ENCODE results near the gene KIFC1. TPM values are rescaled to one million over a fixed set of nuclear protein-coding genes. Genes with fewer than 3 reads are reported as not detected.

KIFC1 gene
- total RNA-seq, 1 experiment from 2014 or later, result 81.8 TPM

DNA sequence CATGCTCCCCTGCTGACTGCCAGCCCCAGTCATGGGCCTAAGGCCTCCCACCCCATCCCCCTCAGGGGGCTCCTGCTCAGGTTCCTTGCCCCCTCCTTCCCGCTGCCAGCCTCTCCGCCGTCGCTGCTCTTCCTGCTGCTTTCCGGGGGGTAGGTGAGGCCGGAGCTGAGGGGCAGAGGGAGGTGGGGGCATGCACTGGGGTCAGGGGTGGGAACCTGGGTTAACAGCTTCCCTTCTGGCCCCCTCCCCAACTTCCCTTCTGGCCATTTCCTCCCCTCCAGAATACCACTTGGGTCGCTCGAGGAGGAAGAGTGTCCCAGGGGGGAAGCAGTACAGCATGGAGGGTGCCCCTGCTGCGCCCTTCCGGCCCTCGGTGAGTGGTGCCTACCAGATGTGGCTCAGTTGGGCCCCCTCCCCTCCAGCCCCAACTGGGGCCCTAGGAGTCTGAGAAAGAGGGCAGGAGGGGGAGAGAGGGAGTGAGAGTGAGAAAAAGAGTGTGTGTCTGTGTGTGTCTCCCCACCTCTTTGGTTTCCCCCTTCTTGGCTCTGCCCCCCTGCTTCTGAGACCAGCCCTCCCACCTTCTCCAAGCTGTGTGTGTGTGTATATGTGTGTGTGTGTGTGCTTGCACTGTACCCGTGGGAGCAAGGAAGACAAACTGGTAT is 40.4 kb downstream of the KIFC1 start:
- intact Hi-C loops (cut with micrococcal nuclease; ENCODE audit: unreplicated experiment) (no loop called here), in situ Hi-C loops (cut with HindIII; ENCODE audit: low pct_unique_long_range_greater_than_20kb, low sequenced_read_pairs) (no loop called here)
- Histone ChIP-seq H3K4me3 (ENCODE audit: low read depth in 2 of 2, low read length in 2 of 2) (no peak overlapping the region), H3K36me3 (ENCODE audit: control insufficient read depth, insufficient read depth, low read length) (peaks cover 5% of the 10 kb centered on the region; the same call in 1 of the 2 replicates), H3K9me3 (ENCODE audit: control insufficient read depth, insufficient read depth, low read depth, low read length) (no peaks in the 10 kb centered on the region), H3K27ac (ENCODE audit: low read length) (no peak overlapping the region), H3K4me1 (ENCODE audit: control insufficient read depth, insufficient read depth, low read length) (peaks cover 32% of the 10 kb centered on the region), H3K27me3 (ENCODE audit: control insufficient read depth, insufficient read depth, low read length) (no peaks in the 10 kb centered on the region)
- TF ChIP-seq, protein P1, sequence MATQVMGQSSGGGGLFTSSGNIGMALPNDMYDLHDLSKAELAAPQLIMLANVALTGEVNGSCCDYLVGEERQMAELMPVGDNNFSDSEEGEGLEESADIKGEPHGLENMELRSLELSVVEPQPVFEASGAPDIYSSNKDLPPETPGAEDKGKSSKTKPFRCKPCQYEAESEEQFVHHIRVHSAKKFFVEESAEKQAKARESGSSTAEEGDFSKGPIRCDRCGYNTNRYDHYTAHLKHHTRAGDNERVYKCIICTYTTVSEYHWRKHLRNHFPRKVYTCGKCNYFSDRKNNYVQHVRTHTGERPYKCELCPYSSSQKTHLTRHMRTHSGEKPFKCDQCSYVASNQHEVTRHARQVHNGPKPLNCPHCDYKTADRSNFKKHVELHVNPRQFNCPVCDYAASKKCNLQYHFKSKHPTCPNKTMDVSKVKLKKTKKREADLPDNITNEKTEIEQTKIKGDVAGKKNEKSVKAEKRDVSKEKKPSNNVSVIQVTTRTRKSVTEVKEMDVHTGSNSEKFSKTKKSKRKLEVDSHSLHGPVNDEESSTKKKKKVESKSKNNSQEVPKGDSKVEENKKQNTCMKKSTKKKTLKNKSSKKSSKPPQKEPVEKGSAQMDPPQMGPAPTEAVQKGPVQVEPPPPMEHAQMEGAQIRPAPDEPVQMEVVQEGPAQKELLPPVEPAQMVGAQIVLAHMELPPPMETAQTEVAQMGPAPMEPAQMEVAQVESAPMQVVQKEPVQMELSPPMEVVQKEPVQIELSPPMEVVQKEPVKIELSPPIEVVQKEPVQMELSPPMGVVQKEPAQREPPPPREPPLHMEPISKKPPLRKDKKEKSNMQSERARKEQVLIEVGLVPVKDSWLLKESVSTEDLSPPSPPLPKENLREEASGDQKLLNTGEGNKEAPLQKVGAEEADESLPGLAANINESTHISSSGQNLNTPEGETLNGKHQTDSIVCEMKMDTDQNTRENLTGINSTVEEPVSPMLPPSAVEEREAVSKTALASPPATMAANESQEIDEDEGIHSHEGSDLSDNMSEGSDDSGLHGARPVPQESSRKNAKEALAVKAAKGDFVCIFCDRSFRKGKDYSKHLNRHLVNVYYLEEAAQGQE (IDR thresholded peaks at IDR 0.05; ENCODE audit: insufficient read depth in 1 of 2, low read depth in 2 of 2, low read length in 1 of 2), result no peak
- TF ChIP-seq SIN3A (IDR thresholded peaks at IDR 0.05; ENCODE audit: borderline replicate concordance, insufficient read depth, low read depth, low read length) (no peak), POLR2AphosphoS5 (IDR thresholded peaks at IDR 0.05; ENCODE audit: low read depth, low read length) (no peak), TCF7L2 (IDR thresholded peaks at IDR 0.05; ENCODE audit: low read depth, low read length) (no peak)
- TF ChIP-seq, protein P2, sequence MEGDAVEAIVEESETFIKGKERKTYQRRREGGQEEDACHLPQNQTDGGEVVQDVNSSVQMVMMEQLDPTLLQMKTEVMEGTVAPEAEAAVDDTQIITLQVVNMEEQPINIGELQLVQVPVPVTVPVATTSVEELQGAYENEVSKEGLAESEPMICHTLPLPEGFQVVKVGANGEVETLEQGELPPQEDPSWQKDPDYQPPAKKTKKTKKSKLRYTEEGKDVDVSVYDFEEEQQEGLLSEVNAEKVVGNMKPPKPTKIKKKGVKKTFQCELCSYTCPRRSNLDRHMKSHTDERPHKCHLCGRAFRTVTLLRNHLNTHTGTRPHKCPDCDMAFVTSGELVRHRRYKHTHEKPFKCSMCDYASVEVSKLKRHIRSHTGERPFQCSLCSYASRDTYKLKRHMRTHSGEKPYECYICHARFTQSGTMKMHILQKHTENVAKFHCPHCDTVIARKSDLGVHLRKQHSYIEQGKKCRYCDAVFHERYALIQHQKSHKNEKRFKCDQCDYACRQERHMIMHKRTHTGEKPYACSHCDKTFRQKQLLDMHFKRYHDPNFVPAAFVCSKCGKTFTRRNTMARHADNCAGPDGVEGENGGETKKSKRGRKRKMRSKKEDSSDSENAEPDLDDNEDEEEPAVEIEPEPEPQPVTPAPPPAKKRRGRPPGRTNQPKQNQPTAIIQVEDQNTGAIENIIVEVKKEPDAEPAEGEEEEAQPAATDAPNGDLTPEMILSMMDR (IDR thresholded peaks at IDR 0.05), result no peak
- ATAC-seq, result no peak
- ChIA-PET CTCF (no interaction called here), POLR2A (no interaction called here)
- DNase-seq (ENCODE audit: low read depth, low spot score), result no peak
- no TSS peak for BruUV-seq (replicated peaks)

DNA sequence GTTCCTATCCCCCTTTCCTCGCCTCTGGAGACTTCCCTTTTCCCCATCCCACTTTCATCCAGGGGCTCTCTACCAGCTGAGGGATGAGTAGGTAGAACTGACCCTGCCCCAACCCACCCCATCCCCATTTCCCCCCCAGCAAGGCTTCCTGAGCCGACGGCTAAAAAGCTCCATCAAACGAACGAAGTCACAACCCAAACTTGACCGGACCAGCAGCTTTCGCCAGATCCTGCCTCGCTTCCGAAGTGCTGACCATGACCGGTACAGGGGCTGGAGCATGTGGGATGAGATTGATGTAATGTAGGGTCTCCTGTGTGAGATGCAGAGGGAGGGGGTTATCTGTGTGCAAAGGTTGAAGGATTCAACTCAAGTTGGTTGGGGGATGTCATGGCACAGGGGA is 40.9 kb downstream of the KIFC1 start:
- Histone ChIP-seq H3K27me3 (ENCODE audit: control insufficient read depth, insufficient read depth, low read length) (no peaks in the 10 kb centered on the region), H3K9me3 (ENCODE audit: control insufficient read depth, insufficient read depth, low read depth, low read length) (no peaks in the 10 kb centered on the region), H3K36me3 (ENCODE audit: control insufficient read depth, insufficient read depth, low read length) (peaks cover 5% of the 10 kb centered on the region; the same call in 1 of the 2 replicates), H3K27ac (ENCODE audit: low read length) (no peak overlapping the region), H3K4me3 (ENCODE audit: low read depth in 2 of 2, low read length in 2 of 2) (no peak overlapping the region), H3K4me1 (ENCODE audit: control insufficient read depth, insufficient read depth, low read length) (peaks cover 28% of the 10 kb centered on the region)
- intact Hi-C loops (cut with micrococcal nuclease; ENCODE audit: unreplicated experiment), result no loop called here
- CTCF ChIA-PET, result no interaction called here
- no peak for DNase-seq (ENCODE audit: low read depth, low spot score)
- in situ Hi-C loops (cut with HindIII; ENCODE audit: low pct_unique_long_range_greater_than_20kb, low sequenced_read_pairs), result no loop called here
- no TSS peak for BruUV-seq (replicated peaks)
- POLR2A ChIA-PET, result no interaction called here
- ATAC-seq, result no peak
- TF ChIP-seq TCF7L2 (IDR thresholded peaks at IDR 0.05; ENCODE audit: low read depth, low read length), result no peak

DNA sequence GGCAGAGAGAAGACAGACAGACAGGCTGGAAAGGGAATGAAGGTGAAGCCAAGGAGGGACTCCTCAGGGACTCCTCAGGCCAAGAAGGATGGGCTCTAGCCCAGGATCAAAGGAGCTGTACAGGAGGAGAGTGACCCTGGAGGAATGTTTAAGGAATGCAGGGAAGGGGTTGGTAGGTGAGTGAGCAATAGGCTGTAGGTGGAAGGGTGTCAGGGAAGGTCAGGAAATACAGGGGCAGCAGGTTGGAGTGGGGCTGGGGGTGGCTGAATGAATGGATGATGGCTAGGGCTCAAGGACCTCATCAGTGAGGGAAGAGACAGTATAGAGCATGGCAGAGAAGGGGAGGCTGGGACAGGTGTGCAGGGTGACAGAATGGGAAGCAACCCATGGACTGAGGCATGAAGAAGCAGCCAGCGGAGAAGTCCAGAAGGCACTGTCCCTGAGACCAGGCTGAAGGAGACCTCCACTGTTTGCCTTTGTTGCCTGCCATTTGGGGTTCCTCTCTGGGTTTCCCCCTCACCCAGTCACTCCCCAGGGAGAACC is 41.4 kb downstream of the KIFC1 start:
- BruUV-seq (replicated peaks), result TSS peak; percentile 49
- H3K36me3 ChIP-seq (ENCODE audit: control insufficient read depth, insufficient read depth, low read length), result peaks cover 5% of the 10 kb centered on the region; the same call in 1 of the 2 replicates
- no peaks in the 10 kb centered on the region for H3K9me3 ChIP-seq (ENCODE audit: control insufficient read depth, insufficient read depth, low read depth, low read length)
- H3K4me1 ChIP-seq (ENCODE audit: control insufficient read depth, insufficient read depth, low read length), result peaks cover 28% of the 10 kb centered on the region
- CTCF ChIA-PET, result no interaction called here
- in situ Hi-C loops (cut with HindIII; ENCODE audit: low pct_unique_long_range_greater_than_20kb, low sequenced_read_pairs) (no loop called here), intact Hi-C loops (cut with micrococcal nuclease; ENCODE audit: unreplicated experiment) (no loop called here)
- POLR2A ChIA-PET, result no interaction called here
- no peak for DNase-seq (ENCODE audit: low read depth, low spot score)
- no peak for ATAC-seq
- no peak overlapping the region for H3K4me3 ChIP-seq (ENCODE audit: low read depth in 2 of 2, low read length in 2 of 2)
- H3K27me3 ChIP-seq (ENCODE audit: control insufficient read depth, insufficient read depth, low read length), result no peaks in the 10 kb centered on the region
- no peak overlapping the region for H3K27ac ChIP-seq (ENCODE audit: low read length)
- no peak for TF ChIP-seq POLR2AphosphoS5 (IDR thresholded peaks at IDR 0.05; ENCODE audit: low read depth, low read length)
- TF ChIP-seq SIN3A (IDR thresholded peaks at IDR 0.05; ENCODE audit: borderline replicate concordance, insufficient read depth, low read depth, low read length), result no peak
- TF ChIP-seq, protein P1 (IDR thresholded peaks at IDR 0.05; ENCODE audit: insufficient read depth in 1 of 2, low read depth in 2 of 2, low read length in 1 of 2), result no peak
- TF ChIP-seq, protein P2 (IDR thresholded peaks at IDR 0.05), result no peak
- no peak for TF ChIP-seq TCF7L2 (IDR thresholded peaks at IDR 0.05; ENCODE audit: low read depth, low read length)
